ENCODE measurements around the gene LCE3D. TPM values are rescaled to one million over a fixed set of nuclear protein-coding genes. Genes with fewer than 3 reads are reported as not detected.

LCE3D gene
- total and polyA plus RNA-seq, 4 donors = not detected

- no peak for TF ChIP-seq MAX (IDR thresholded peaks at IDR 0.05)
These were observed 46.4 kb upstream of the LCE3D start (continued) for GRCh38 chr1:152626744-152627143.

- H3K27ac ChIP-seq (ENCODE audit: low read depth in 1 of 2, low read length in 2 of 2) = no peak overlapping the region
- TF ChIP-seq FOXA1 (IDR thresholded peaks at IDR 0.05) (no peak), HNF4G (IDR thresholded peaks at IDR 0.05) (no peak), TAF1 (conservative IDR thresholded peaks at IDR 0.05) (no peak), MAX (IDR thresholded peaks at IDR 0.05) (no peak), RAD21 (IDR thresholded peaks at IDR 0.05) (no peak), JUND (IDR thresholded peaks at IDR 0.05) (no peak), NR2F2 (IDR thresholded peaks at IDR 0.05) (no peak), GABPA (IDR thresholded peaks at IDR 0.05 in 1 of 2, conservative IDR thresholded peaks at IDR 0.05 in 1 of 2) (no peak)
- peaks cover 0 to 15% (median 7%) of the 10 kb centered on the region in 4 donors for H3K4me1 ChIP-seq (ENCODE audit: control insufficient read depth in 4 of 4, insufficient read depth in 4 of 4, low read length in 3 of 4)
- H3K9me3 ChIP-seq (ENCODE audit: control insufficient read depth in 4 of 4, low read length in 3 of 4) = peaks cover 1 to 6% (median 4%) of the 10 kb centered on the region in 4 donors
- 17% methylated on average over 29 of the region's 29 CpGs for WGBS
- no peaks in the 10 kb centered on the region for H3K27me3 ChIP-seq (ENCODE audit: control insufficient read depth in 4 of 4, insufficient read depth in 4 of 4, low read length in 3 of 4)
- H3K4me3 ChIP-seq (ENCODE audit: low read depth in 1 of 3, low read length in 3 of 3) = no peak overlapping the region
- no peak overlapping the region for H3K9ac ChIP-seq (ENCODE audit: low read depth in 1 of 2, low read length in 2 of 2)
- no peak for DNase-seq (ENCODE audit: low spot score)
- no peaks in the 10 kb centered on the region for H3K36me3 ChIP-seq (ENCODE audit: control insufficient read depth in 4 of 4, insufficient read depth in 3 of 4, low read depth in 1 of 4, low read length in 3 of 4)
These were observed 43.0 kb upstream of the LCE3D start for GRCh38 chr1:152623203-152623844.

- H3K27ac ChIP-seq (ENCODE audit: low read depth in 1 of 2, low read length in 2 of 2) = no peak within 1 kb of the TSS
- H3K4me3 ChIP-seq (ENCODE audit: low read depth in 1 of 3, low read length in 3 of 3) = no peak within 1 kb of the TSS
- no peak for DNase-seq (ENCODE audit: low spot score)
- H3K9ac ChIP-seq (ENCODE audit: low read depth in 1 of 2, low read length in 2 of 2) = no peak within 1 kb of the TSS
- H3K27me3 ChIP-seq (ENCODE audit: control insufficient read depth in 4 of 4, insufficient read depth in 4 of 4, low read length in 3 of 4) = no peaks in the 10 kb centered on the region
- WGBS = 61% methylated on average over 10 of the region's 10 CpGs
- peaks cover 0 to 15% (median 7%) of the 10 kb centered on the region in 4 donors for H3K4me1 ChIP-seq (ENCODE audit: control insufficient read depth in 4 of 4, insufficient read depth in 4 of 4, low read length in 3 of 4)
- H3K9me3 ChIP-seq (ENCODE audit: control insufficient read depth in 4 of 4, low read length in 3 of 4) = peaks cover 1 to 6% (median 4%) of the 10 kb centered on the region in 4 donors
- H3K36me3 ChIP-seq (ENCODE audit: control insufficient read depth in 4 of 4, insufficient read depth in 3 of 4, low read depth in 1 of 4, low read length in 3 of 4) = no peaks in the 10 kb centered on the region
- no peak for TF ChIP-seq CTCF (IDR thresholded peaks at IDR 0.05; ENCODE audit: low read depth, low read length, missing input control)
- no peak for TF ChIP-seq SP1 (IDR thresholded peaks at IDR 0.05)
- TF ChIP-seq GABPA (IDR thresholded peaks at IDR 0.05 in 1 of 2, conservative IDR thresholded peaks at IDR 0.05 in 1 of 2) = no peak
- no peak for TF ChIP-seq ATF3 (IDR thresholded peaks at IDR 0.05)
- TF ChIP-seq RAD21 (IDR thresholded peaks at IDR 0.05) = no peak
- TF ChIP-seq HNF4G (IDR thresholded peaks at IDR 0.05) = no peak
- no peak for TF ChIP-seq HNF4A (conservative IDR thresholded peaks at IDR 0.05)
- no peak for TF ChIP-seq ZBTB33 (IDR thresholded peaks at IDR 0.05)
- TF ChIP-seq RXRA (IDR thresholded peaks at IDR 0.05) = no peak
- no peak for TF ChIP-seq FOXA2 (IDR thresholded peaks at IDR 0.05)
- TF ChIP-seq EGR1 (IDR thresholded peaks at IDR 0.05; ENCODE audit: low read depth in 2 of 2) = no peak
- TF ChIP-seq YY1 (IDR thresholded peaks at IDR 0.05) = no peak
These were observed 42.5 kb upstream of the LCE3D start, which contains the start of gene LCE3A for GRCh38 chr1:152622803-152623202. Gene LCE3A, minus strand, starts transcription at chr1:152623103. Its CDS starts 0 bp downstream, at chr1:152623103.

All from liver (tissue), 9 donors.